ENCODE data around the gene TMEM269. TPM values are rescaled to one million over a fixed set of nuclear protein-coding genes. Genes with fewer than 3 reads are reported as not detected.

Gene TMEM269
- total RNA-seq, 1 donor from 2014 or later, result 0.67 TPM

- Mint-ChIP-seq H3K9me3 (ENCODE audit: unreplicated experiment) (no peaks in the 10 kb centered on the region), H3K27me3 (ENCODE audit: unreplicated experiment) (no peaks in the 10 kb centered on the region), H3K27ac (ENCODE audit: unreplicated experiment) (no peak overlapping the region), H3K36me3 (ENCODE audit: unreplicated experiment) (peaks cover 7% of the 10 kb centered on the region), H3K4me3 (ENCODE audit: unreplicated experiment) (no peak overlapping the region), H3K4me1 (ENCODE audit: unreplicated experiment) (no peaks in the 10 kb centered on the region)
- no peak for DNase-seq (ENCODE audit: extremely low spot score, unreplicated experiment)
- no peak for TF ChIP-seq CTCF (IDR thresholded peaks at IDR 0.05)
These were observed 245 bp upstream of the TMEM269 start for GRCh38 chr1:42784547-42784945.

- DNase-seq (ENCODE audit: extremely low spot score, unreplicated experiment), result peak; percentile 44
- Mint-ChIP-seq H3K27me3 (ENCODE audit: unreplicated experiment) (no peaks in the 10 kb centered on the region), H3K36me3 (ENCODE audit: unreplicated experiment) (peaks cover 7% of the 10 kb centered on the region), H3K4me3 (ENCODE audit: unreplicated experiment) (no peak overlapping the region), H3K9me3 (ENCODE audit: unreplicated experiment) (no peaks in the 10 kb centered on the region), H3K4me1 (ENCODE audit: unreplicated experiment) (no peaks in the 10 kb centered on the region), H3K27ac (ENCODE audit: unreplicated experiment) (no peak overlapping the region)
- TF ChIP-seq CTCF (IDR thresholded peaks at IDR 0.05), result no peak
These were observed 1.3 kb downstream of the TMEM269 start for GRCh38 chr1:42786097-42786496.

GRCh38 chr1:42788021-42788420 is 3.2 kb downstream of the TMEM269 start:
- no peaks in the 10 kb centered on the region for H3K4me1 Mint-ChIP-seq (ENCODE audit: unreplicated experiment)
- H3K27ac Mint-ChIP-seq (ENCODE audit: unreplicated experiment), result no peak overlapping the region
- H3K27me3 Mint-ChIP-seq (ENCODE audit: unreplicated experiment), result no peaks in the 10 kb centered on the region
- no peaks in the 10 kb centered on the region for H3K9me3 Mint-ChIP-seq (ENCODE audit: unreplicated experiment)
- peaks cover 2% of the 10 kb centered on the region for H3K36me3 Mint-ChIP-seq (ENCODE audit: unreplicated experiment)
- no peak overlapping the region for H3K4me3 Mint-ChIP-seq (ENCODE audit: unreplicated experiment)
- TF ChIP-seq CTCF (IDR thresholded peaks at IDR 0.05), result no peak
- DNase-seq (ENCODE audit: extremely low spot score, unreplicated experiment), result peak; percentile 57

- no peaks in the 10 kb centered on the region for H3K36me3 Mint-ChIP-seq (ENCODE audit: unreplicated experiment)
- no peak for DNase-seq (ENCODE audit: extremely low spot score, unreplicated experiment)
- H3K9me3 Mint-ChIP-seq (ENCODE audit: unreplicated experiment), result no peaks in the 10 kb centered on the region
- H3K27ac Mint-ChIP-seq (ENCODE audit: unreplicated experiment), result no peak overlapping the region
- no peak overlapping the region for H3K4me3 Mint-ChIP-seq (ENCODE audit: unreplicated experiment)
- H3K4me1 Mint-ChIP-seq (ENCODE audit: unreplicated experiment), result no peaks in the 10 kb centered on the region
- H3K27me3 Mint-ChIP-seq (ENCODE audit: unreplicated experiment), result no peaks in the 10 kb centered on the region
- TF ChIP-seq CTCF (IDR thresholded peaks at IDR 0.05), result no peak
These were observed 9.0 kb downstream of the TMEM269 start for GRCh38 chr1:42793824-42794223.

GRCh38 chr1:42797414-42797813 is 12.6 kb downstream of the TMEM269 start:
- H3K9me3 Mint-ChIP-seq (ENCODE audit: unreplicated experiment), result no peaks in the 10 kb centered on the region
- no peaks in the 10 kb centered on the region for H3K27me3 Mint-ChIP-seq (ENCODE audit: unreplicated experiment)
- no peaks in the 10 kb centered on the region for H3K36me3 Mint-ChIP-seq (ENCODE audit: unreplicated experiment)
- TF ChIP-seq CTCF (IDR thresholded peaks at IDR 0.05), result no peak
- H3K27ac Mint-ChIP-seq (ENCODE audit: unreplicated experiment), result no peak overlapping the region
- H3K4me1 Mint-ChIP-seq (ENCODE audit: unreplicated experiment), result no peaks in the 10 kb centered on the region
- no peak for DNase-seq (ENCODE audit: extremely low spot score, unreplicated experiment)
- H3K4me3 Mint-ChIP-seq (ENCODE audit: unreplicated experiment), result no peak overlapping the region

All from osteocyte (in vitro differentiated cells).